MCF 10A (cell line): Measurements from ENCODE around the gene SPPL2B. TPM values are rescaled to one million over a fixed set of nuclear protein-coding genes. Genes with fewer than 3 reads are reported as not detected.

Experiments
- BruUV-seq: library from RNA; stranded (reverse); fragments of 400-500 nt; replicated peaks from 2 replicates; lab custom pipeline; 2021; lab: Mats Ljungman, UMichigan
- CTCF ChIA-PET: fragments of 300-600 bp; sonication (Branson Sonifier 250); formaldehyde crosslinking; extraction: SDS; loops from one replicate; lab custom pipeline; 2021; ENCODE audit warnings: antibody characterized with exemption, inconsistent platforms; lab: Yijun Ruan, JAX
- POLR2A ChIA-PET: fragments of 300-600, 350-650 bp; sonication (Branson Sonifier 250); formaldehyde crosslinking; extraction: SDS; loops from one replicate; lab custom pipeline; 2020; ENCODE audit warnings: antibody characterized with exemption, inconsistent platforms; lab: Yijun Ruan, JAX
- DNase-seq: peaks from one replicate; pipeline ENCODE4 v3.0.0-alpha.2; 2018; ENCODE audit not compliant: unreplicated experiment
- H3K27ac Mint-ChIP-seq: one replicate; pipeline ENCODE4 v1.8.0; 2022; ENCODE audit warnings: mild to moderate bottlenecking, low read depth, mixed read lengths; ENCODE audit not compliant: unreplicated experiment
- H3K27me3 Mint-ChIP-seq: one replicate; pipeline ENCODE4 v1.8.0; 2022; ENCODE audit warnings: mixed read lengths; ENCODE audit not compliant: insufficient read depth, unreplicated experiment
- H3K36me3 Mint-ChIP-seq: one replicate; pipeline ENCODE4 v1.8.0; 2022; ENCODE audit warnings: mild to moderate bottlenecking, moderate library complexity, mixed read lengths; ENCODE audit not compliant: insufficient read depth, unreplicated experiment
- H3K4me1 Mint-ChIP-seq: one replicate; pipeline ENCODE4 v1.8.0; 2022; ENCODE audit warnings: mixed read lengths; ENCODE audit not compliant: insufficient read depth, unreplicated experiment
- H3K4me3 Mint-ChIP-seq: one replicate; pipeline ENCODE4 v1.8.0; 2022; ENCODE audit warnings: mild to moderate bottlenecking, moderate library complexity, mixed read lengths; ENCODE audit not compliant: unreplicated experiment
- H3K9me3 Mint-ChIP-seq: one replicate; pipeline ENCODE4 v1.8.0; 2022; ENCODE audit warnings: mixed read lengths; ENCODE audit not compliant: unreplicated experiment
- intact Hi-C: fragments of 100-400 bp; cut with micrococcal nuclease; formaldehyde crosslinking; loops from 2 replicates; pipeline ENCODE4 v1.14.1; 2022
- total RNA-seq: library from RNA; stranded (reverse); gene quantifications from 2 replicates; pipeline ENCODE4 v1.2.3, GENCODE V29; 2022
- TF ChIP-seq, protein P1 (sequence below): fragments of 200-600 bp; IDR thresholded peaks from one replicate; pipeline ENCODE4 v1.8.0; 2022; ENCODE audit warnings: antibody characterized with exemption, mild to moderate bottlenecking; ENCODE audit not compliant: unreplicated experiment

The SPPL2B gene
- total RNA-seq, 1 experiment from 2014 or later, result 70.1 TPM

- ChIA-PET POLR2A (no interaction called here), CTCF (no interaction called here)
- TF ChIP-seq, protein P1, sequence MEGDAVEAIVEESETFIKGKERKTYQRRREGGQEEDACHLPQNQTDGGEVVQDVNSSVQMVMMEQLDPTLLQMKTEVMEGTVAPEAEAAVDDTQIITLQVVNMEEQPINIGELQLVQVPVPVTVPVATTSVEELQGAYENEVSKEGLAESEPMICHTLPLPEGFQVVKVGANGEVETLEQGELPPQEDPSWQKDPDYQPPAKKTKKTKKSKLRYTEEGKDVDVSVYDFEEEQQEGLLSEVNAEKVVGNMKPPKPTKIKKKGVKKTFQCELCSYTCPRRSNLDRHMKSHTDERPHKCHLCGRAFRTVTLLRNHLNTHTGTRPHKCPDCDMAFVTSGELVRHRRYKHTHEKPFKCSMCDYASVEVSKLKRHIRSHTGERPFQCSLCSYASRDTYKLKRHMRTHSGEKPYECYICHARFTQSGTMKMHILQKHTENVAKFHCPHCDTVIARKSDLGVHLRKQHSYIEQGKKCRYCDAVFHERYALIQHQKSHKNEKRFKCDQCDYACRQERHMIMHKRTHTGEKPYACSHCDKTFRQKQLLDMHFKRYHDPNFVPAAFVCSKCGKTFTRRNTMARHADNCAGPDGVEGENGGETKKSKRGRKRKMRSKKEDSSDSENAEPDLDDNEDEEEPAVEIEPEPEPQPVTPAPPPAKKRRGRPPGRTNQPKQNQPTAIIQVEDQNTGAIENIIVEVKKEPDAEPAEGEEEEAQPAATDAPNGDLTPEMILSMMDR, result no peak
- peaks cover 10% of the 10 kb centered on the region for H3K4me1 Mint-ChIP-seq
- no peak for DNase-seq
- peaks cover 16% of the 10 kb centered on the region for H3K9me3 Mint-ChIP-seq
- peaks cover 8% of the 10 kb centered on the region for H3K27me3 Mint-ChIP-seq
- intact Hi-C loops, result no loop called here
- no peak overlapping the region for H3K4me3 Mint-ChIP-seq
- BruUV-seq, result no TSS peak
- no peak overlapping the region for H3K27ac Mint-ChIP-seq
- peaks cover 6% of the 10 kb centered on the region for H3K36me3 Mint-ChIP-seq
These were observed 48.5 kb downstream of the SPPL2B start for GRCh38 chr19:2376784-2377519.

DNA sequence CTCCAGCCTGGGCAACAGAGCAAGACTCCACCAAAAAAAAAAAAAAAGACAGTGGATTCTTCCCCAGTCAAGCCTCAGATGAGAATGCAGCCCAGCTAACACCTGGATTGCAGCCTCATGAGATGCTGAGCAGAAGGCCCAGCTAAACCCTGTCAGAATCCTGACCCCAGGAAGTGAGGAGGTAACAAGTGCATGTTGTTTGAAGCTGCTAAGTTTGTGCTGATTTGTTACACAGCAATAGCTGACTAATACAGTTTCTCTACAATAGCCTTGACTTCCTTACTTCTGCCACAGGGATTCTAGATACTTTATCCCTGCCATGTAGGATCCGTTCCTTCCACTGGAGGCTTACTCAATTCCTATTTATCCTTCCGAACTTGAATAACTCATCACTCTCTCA lies 52.1 kb downstream of the SPPL2B start:
- no peak overlapping the region for H3K27ac Mint-ChIP-seq
- no TSS peak for BruUV-seq
- no peak overlapping the region for H3K4me3 Mint-ChIP-seq
- TF ChIP-seq, protein P1, result no peak
- ChIA-PET CTCF (interaction anchor here (0.6 to 1.7 kb wide), 2 partner anchors 11 to 363 kb away, joined by 5 to 10 read pairs; no protein-coding TSS in a partner anchor), POLR2A (no interaction called here)
- intact Hi-C loops, result no loop called here
- H3K4me1 Mint-ChIP-seq, result peaks cover 5% of the 10 kb centered on the region
- no peaks in the 10 kb centered on the region for H3K27me3 Mint-ChIP-seq
- H3K36me3 Mint-ChIP-seq, result peaks cover 6% of the 10 kb centered on the region
- peaks cover 16% of the 10 kb centered on the region for H3K9me3 Mint-ChIP-seq
- no peak for DNase-seq

DNA sequence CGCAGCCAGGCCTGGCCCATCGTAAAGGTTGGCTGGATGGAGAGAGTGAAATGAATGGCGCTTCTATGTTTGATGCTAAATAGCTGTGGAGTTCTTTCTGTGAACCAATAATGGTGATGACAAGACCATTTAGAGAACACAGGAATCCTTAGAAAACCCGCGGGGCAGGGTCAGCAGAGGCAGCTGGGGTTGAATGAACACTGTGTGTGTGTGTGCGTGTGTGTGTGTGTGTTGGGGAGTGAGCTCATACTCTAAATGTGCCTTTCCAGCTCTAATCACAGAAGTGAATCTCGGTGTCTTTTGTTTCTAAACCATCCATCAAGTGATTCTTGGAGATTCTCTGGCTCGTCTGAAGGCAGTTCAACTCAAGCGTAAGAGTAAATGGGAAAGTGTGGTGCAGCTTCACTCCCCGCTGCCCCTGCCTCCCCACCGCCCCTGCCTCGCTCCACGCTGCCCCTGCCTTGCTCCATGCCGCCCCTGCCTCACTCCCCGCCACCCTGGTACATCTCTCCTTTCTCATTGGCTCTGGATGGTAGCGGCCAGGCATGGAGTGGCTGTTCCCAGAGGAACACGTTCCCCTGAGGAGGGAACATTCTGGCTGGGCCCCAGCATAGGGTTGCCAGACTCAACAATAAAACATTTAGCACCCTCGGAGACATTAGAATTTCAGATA lies 52.8 kb downstream of the SPPL2B start:
- Mint-ChIP-seq H3K36me3 (peaks cover 6% of the 10 kb centered on the region), H3K4me3 (no peak overlapping the region), H3K27ac (no peak overlapping the region), H3K27me3 (no peaks in the 10 kb centered on the region), H3K9me3 (peaks cover 16% of the 10 kb centered on the region), H3K4me1 (peaks cover 6% of the 10 kb centered on the region)
- CTCF ChIA-PET, result interaction anchor here (0.5 to 1.7 kb wide), 3 partner anchors 10 to 225 kb away, joined by 4 to 10 read pairs (median 4); no protein-coding TSS in a partner anchor
- POLR2A ChIA-PET, result no interaction called here
- TF ChIP-seq, protein P1, result no peak
- no TSS peak for BruUV-seq
- no peak for DNase-seq
- intact Hi-C loops, result no loop called here

GRCh38 chr19:2382530-2383222 lies 54.2 kb downstream of the SPPL2B start:
- POLR2A ChIA-PET, result no interaction called here
- no peak overlapping the region for H3K4me3 Mint-ChIP-seq
- H3K9me3 Mint-ChIP-seq, result peaks cover 16% of the 10 kb centered on the region
- CTCF ChIA-PET, result interaction anchor here (2.5 kb wide), 1 partner anchor 10 kb away, joined by 12 read pairs; no protein-coding TSS in a partner anchor
- no peak overlapping the region for H3K27ac Mint-ChIP-seq
- H3K36me3 Mint-ChIP-seq, result peaks cover 6% of the 10 kb centered on the region
- no peak for DNase-seq
- no TSS peak for BruUV-seq
- H3K27me3 Mint-ChIP-seq, result no peaks in the 10 kb centered on the region
- intact Hi-C loops, result no loop called here
- TF ChIP-seq, protein P1, result no peak
- H3K4me1 Mint-ChIP-seq, result peaks cover 11% of the 10 kb centered on the region
